ENCODE measurements around the gene TTC27.

The TTC27 gene

GRCh38 chr2:32758232-32758631 lies 130.4 kb downstream of the TTC27 start:
- DNase-seq = no peak

- DNase-seq = no peak
Observed at GRCh38 chr2:32760628-32761027, 132.8 kb downstream of the TTC27 start.

GRCh38 chr2:32768387-32769174 lies 140.7 kb downstream of the TTC27 start:
- DNase-seq = no peak

- no peak for DNase-seq
Observed at GRCh38 chr2:32770360-32770759, 142.5 kb downstream of the TTC27 start.

GRCh38 chr2:32772638-32773447 lies 145.0 kb downstream of the TTC27 start:
- peak; percentile 29 for DNase-seq

- DNase-seq = no peak
Observed at GRCh38 chr2:32773448-32773808, 145.6 kb downstream of the TTC27 start.

- no peak for DNase-seq
Observed at GRCh38 chr2:32775954-32776353, 148.1 kb downstream of the TTC27 start.

GRCh38 chr2:32777714-32778113 lies 149.9 kb downstream of the TTC27 start:
- no peak for DNase-seq

- DNase-seq = no peak
Observed at GRCh38 chr2:32780961-32781360, 153.1 kb downstream of the TTC27 start.

GRCh38 chr2:32783469-32783868 lies 155.6 kb downstream of the TTC27 start:
- no peak for DNase-seq

GRCh38 chr2:32783933-32784332 lies 156.1 kb downstream of the TTC27 start:
- no peak for DNase-seq

GRCh38 chr2:32787207-32787606 lies 159.4 kb downstream of the TTC27 start:
- DNase-seq = no peak

- DNase-seq = no peak
Observed at GRCh38 chr2:32788114-32788513, 160.3 kb downstream of the TTC27 start.

- no peak for DNase-seq
Observed at GRCh38 chr2:32792416-32792815, 164.6 kb downstream of the TTC27 start.

GRCh38 chr2:32798829-32799228 lies 171.0 kb downstream of the TTC27 start:
- DNase-seq = no peak

GRCh38 chr2:32801741-32802140 lies 173.9 kb downstream of the TTC27 start:
- DNase-seq = no peak

- DNase-seq = no peak
Observed at GRCh38 chr2:32802877-32803276, 175.0 kb downstream of the TTC27 start.

- no peak for DNase-seq
Observed at GRCh38 chr2:32804205-32804604, 176.4 kb downstream of the TTC27 start.

GRCh38 chr2:32805104-32806095 lies 177.6 kb downstream of the TTC27 start:
- no peak for DNase-seq

- no peak for DNase-seq
Observed at GRCh38 chr2:32806857-32807256, 179.0 kb downstream of the TTC27 start.

- no peak for DNase-seq
Observed at GRCh38 chr2:32807662-32808061, 179.8 kb downstream of the TTC27 start.

- DNase-seq = no peak
Observed at GRCh38 chr2:32810909-32811495, 183.2 kb downstream of the TTC27 start.

GRCh38 chr2:32811696-32812095 lies 183.8 kb downstream of the TTC27 start:
- DNase-seq = no peak
